ENCODE results near the gene STXBP6.

The STXBP6 gene

DNA sequence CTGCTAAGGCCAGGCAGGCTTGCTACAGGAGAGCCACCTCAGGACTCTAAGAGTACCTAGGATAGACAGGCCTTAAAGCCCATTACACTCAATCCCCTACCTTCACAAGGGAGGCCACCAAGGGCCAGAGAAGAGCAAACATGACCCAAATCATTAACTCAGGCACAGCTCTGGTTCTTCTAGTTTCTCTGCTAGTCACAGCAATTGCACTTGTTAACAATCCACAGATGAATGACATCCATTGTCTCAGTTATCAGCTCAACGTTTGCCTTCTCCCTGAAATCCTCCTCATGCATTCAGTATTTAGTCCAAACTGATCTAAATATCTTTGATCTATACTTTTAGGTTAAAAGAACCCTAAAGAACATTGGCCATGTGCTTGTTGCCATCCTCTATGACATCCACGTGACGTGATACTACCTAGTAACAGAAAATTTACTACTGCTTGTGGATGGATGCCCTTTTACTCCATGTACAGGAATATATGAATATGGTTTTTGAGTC, 164.5 kb downstream of the STXBP6 start:
- Mint-ChIP-seq H3K4me1 (no peaks in the 10 kb centered on the region), H3K27me3 (peaks cover 13 to 16% of the 10 kb centered on the region in 2 donors), H3K9me3 (peaks cover 10 to 12% of the 10 kb centered on the region in 2 donors), H3K27ac (no peak overlapping the region), H3K36me3 (no peaks in the 10 kb centered on the region), H3K4me3 (no peak overlapping the region)
- DNase-seq (no peak), ATAC-seq (replicated peaks) (no peak)

DNA sequence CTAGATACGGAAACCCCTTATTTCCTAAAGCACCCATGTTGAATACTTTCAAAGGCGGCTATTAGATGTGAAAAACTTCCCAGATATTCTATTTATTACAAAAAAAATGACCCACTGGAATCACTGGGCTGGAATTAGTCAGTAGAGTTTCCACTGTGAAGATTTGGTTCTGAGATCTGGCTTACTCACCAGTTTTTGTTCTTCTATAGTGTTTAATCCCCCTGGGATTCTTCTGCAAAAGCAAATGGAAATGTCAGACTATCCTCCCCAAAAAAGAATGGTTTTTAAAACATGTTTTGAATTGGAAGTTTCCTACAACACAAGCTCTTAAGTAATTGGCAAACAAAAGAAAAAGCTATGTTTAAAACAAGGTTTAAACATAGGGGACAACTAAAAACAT, 166.4 kb downstream of the STXBP6 start:
- H3K4me1 Mint-ChIP-seq: no peaks in the 10 kb centered on the region
- peaks cover 0 to 3% of the 10 kb centered on the region in 2 donors for H3K9me3 Mint-ChIP-seq
- no peak for DNase-seq
- H3K4me3 Mint-ChIP-seq: no peak overlapping the region
- H3K36me3 Mint-ChIP-seq: no peaks in the 10 kb centered on the region
- no peak for ATAC-seq (replicated peaks)
- peaks cover 5 to 18% of the 10 kb centered on the region in 2 donors for H3K27me3 Mint-ChIP-seq
- H3K27ac Mint-ChIP-seq: no peak overlapping the region

- Mint-ChIP-seq H3K4me3 (no peak overlapping the region), H3K9me3 (no peaks in the 10 kb centered on the region), H3K27ac (no peak overlapping the region), H3K36me3 (no peaks in the 10 kb centered on the region), H3K27me3 (peaks cover 0 to 9% of the 10 kb centered on the region in 2 donors), H3K4me1 (no peaks in the 10 kb centered on the region)
- ATAC-seq (replicated peaks) (no peak), DNase-seq (no peak)
These were observed 168.6 kb downstream of the STXBP6 start for GRCh38 chr14:24881116-24881893.

DNA sequence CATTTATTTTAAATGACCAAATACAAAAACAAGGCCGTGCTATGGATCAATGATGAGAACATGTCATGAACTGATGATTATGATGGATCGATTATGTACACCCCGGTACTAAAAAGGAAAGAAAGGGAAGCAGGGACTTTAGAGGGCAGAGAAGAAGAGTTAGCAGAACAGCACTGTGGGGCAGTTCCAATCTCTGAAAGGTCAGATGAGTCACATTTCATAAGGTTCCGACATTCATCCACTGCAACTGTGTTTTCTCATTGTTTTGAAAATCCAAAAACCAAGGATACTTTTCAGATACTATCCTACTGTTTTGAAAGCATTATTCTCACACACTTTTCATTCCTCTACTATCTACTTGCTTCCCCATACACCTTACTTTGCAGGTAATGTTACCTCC, 169.3 kb downstream of the STXBP6 start:
- DNase-seq (no peak), ATAC-seq (replicated peaks) (no peak)
- Mint-ChIP-seq H3K27ac (no peak overlapping the region), H3K27me3 (peaks cover 0 to 9% of the 10 kb centered on the region in 2 donors), H3K36me3 (no peaks in the 10 kb centered on the region), H3K4me3 (no peak overlapping the region), H3K4me1 (no peaks in the 10 kb centered on the region), H3K9me3 (no peaks in the 10 kb centered on the region)

DNA sequence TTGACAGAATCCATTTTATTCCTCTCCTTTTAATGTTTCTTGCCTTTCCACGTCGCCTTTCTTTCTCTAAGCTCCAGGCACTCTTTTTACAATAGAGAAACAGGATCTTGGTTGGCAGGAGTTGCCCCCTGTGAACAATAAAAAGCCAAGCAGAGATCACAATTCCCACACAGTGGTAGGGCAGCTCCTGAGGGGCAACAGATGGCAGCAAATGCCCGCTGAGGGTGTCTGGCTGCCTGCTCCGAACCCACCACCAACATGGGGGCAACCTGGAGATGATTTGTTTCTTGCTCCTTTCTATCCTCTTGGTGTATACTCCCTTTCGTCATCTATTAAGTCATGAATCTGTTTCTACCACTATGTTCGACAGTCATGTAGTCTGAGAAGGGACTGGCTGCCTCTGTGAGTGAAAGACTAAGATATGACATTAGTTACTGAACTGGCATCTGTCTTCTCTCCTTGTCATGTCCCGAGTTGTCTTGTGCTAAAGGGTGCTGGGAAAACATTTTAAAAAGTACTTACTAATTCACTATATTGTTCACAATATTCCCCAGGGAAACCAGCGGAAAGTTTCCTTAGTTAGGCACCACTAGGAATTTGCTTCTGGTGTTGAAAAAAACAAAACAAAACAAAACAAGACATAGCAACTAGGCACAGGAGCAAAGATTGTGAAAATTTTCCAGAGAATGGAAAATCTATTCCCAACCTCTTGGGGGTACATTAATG, 170.1 kb downstream of the STXBP6 start:
- DNase-seq: no peak
- no peaks in the 10 kb centered on the region for H3K4me1 Mint-ChIP-seq
- no peak overlapping the region for H3K27ac Mint-ChIP-seq
- no peak overlapping the region for H3K4me3 Mint-ChIP-seq
- H3K36me3 Mint-ChIP-seq: no peaks in the 10 kb centered on the region
- no peak for ATAC-seq (replicated peaks)
- H3K9me3 Mint-ChIP-seq: no peaks in the 10 kb centered on the region
- H3K27me3 Mint-ChIP-seq: peaks cover 0 to 9% of the 10 kb centered on the region in 2 donors

- Mint-ChIP-seq H3K4me1 (no peaks in the 10 kb centered on the region), H3K27ac (no peak overlapping the region), H3K4me3 (no peak overlapping the region), H3K27me3 (peaks cover 7 to 9% of the 10 kb centered on the region in 2 donors), H3K9me3 (no peaks in the 10 kb centered on the region), H3K36me3 (no peaks in the 10 kb centered on the region)
- no peak for DNase-seq
- ATAC-seq (replicated peaks): no peak
These were observed 173.0 kb downstream of the STXBP6 start for GRCh38 chr14:24876996-24877395.

DNA sequence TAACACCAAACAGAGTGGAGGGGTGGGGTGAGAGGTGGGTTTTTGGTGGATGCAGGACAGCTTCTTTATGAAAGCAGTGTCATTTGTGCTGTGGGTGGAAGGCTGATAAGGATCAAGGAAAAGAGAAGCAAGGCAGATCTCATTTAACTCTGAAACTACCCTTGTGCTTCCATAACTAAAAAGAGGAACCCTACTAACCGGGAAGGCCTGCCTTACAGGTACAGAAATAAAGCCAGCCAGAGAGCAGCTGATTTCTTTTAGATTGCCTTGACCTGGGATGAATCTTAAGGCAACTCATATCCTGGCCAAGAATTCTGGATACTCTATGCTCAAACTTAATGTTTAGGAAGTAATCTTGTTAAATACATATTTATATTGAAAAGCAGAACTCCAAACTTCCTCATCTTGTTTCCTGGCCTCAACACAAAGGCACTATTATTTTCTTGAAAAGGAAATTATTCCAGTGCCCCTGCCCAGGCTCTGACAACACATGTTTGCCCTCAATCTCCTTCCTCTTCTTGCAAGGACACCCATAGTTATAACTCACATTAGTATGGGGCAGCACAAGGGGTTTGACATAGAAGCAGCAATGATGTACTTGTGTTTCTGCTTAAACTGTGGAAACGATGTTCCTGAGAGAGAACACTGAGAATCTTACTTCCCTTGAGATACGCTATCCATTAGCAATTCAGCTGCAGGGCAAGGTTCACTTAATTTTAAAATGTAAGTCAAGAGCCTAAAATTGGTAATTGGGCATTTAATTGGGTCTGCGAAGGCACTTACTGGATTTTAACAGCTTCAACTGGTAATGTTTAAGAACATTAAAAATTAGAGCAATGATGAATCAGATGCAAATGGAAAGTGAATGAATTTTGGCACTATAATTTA, 173.7 kb downstream of the STXBP6 start:
- no peaks in the 10 kb centered on the region for H3K4me1 Mint-ChIP-seq
- peaks cover 7 to 9% of the 10 kb centered on the region in 2 donors for H3K27me3 Mint-ChIP-seq
- H3K9me3 Mint-ChIP-seq: no peaks in the 10 kb centered on the region
- no peaks in the 10 kb centered on the region for H3K36me3 Mint-ChIP-seq
- DNase-seq: no peak
- no peak for ATAC-seq (replicated peaks)
- H3K27ac Mint-ChIP-seq: no peak overlapping the region
- H3K4me3 Mint-ChIP-seq: no peak overlapping the region

DNA sequence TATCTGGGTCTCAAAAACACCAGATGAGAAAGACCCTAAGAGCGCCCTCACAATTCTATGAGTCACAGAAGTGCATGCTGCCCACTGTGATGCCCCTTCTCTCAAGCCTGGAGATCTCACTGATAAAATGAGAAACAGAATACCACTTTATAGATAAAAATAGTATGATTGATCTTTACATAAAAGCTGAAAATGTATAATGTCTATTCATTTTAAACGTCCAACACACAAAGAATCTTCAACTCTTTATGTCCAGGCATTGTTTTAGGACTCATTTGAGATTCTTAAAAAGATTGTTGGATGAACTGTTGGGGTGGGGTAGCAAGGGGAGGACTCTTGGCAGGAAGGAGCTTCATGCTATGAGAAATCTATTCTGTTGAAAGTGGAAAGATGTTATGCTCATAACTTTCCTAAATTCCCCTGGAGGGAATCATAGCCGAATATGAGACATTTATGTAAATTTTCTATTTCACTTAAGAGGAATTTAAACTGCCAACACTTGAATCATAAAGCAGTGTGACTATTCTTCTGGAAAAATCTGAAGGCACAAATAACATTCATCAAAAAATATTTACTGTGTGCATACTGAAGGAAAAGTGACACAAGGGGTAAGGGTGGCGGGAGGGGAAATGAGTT, 174.6 kb downstream of the STXBP6 start:
- Mint-ChIP-seq H3K4me3 (no peak overlapping the region), H3K36me3 (no peaks in the 10 kb centered on the region), H3K9me3 (no peaks in the 10 kb centered on the region), H3K4me1 (no peaks in the 10 kb centered on the region), H3K27me3 (peaks cover 7 to 9% of the 10 kb centered on the region in 2 donors), H3K27ac (no peak overlapping the region)
- DNase-seq (no peak), ATAC-seq (replicated peaks) (no peak)

DNA sequence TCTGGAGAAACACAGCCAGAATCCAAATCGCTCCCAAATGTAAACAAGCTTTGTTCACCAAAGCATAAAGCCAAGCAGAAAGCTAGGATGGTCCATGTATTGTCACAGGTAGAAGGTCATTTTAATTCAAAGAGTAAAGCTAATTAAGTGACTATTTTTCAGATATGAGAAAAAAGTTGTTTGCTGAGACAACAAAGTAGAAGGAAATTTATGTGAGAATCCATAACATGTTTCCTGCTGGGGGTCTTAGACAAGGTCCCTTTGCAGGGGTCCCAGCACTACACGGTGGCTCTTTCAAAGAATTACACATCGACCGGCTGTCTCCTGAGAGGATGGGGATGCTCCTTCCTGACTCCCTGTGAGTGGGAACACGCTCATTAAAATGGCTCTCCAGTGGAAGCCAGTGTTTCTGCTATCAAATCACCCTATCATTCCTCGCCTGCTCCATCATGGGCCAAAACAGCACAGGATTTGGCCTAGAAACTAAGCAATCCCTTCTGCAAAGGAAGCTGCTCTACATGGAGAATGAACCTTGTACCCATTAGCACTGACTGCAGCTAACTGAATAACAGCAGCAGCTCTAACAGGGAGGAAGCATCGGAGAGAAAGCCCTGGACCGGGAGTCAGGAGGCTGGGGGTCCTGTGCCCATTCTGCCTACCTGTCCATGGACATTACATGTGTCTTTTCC, 175.3 kb downstream of the STXBP6 start:
- Mint-ChIP-seq H3K36me3 (no peaks in the 10 kb centered on the region), H3K27me3 (peaks cover 6 to 7% of the 10 kb centered on the region in 2 donors), H3K9me3 (no peaks in the 10 kb centered on the region), H3K4me3 (no peak overlapping the region), H3K27ac (no peak overlapping the region), H3K4me1 (no peaks in the 10 kb centered on the region)
- no peak for ATAC-seq (replicated peaks)
- DNase-seq: no peak

DNA sequence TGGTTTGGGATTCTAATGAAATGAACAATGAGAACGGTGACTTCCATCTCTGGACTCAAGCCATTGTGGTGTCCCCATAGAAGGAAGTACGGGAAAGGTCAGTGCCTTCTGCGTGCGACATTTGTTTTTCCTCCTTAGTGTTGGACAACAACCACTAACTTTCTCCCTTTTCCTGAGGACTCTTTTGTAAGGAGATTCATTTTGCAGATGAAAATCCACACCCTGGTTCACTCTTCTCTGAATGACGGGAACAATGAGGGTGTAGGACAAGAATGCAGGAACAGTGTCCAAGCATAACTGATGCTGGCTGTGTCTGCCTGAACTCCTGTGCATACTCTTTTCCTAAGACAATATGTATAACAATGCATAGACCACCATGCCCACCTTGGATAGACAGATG, 176.4 kb downstream of the STXBP6 start:
- Mint-ChIP-seq H3K27ac (no peak overlapping the region), H3K4me3 (no peak overlapping the region), H3K4me1 (no peaks in the 10 kb centered on the region), H3K9me3 (no peaks in the 10 kb centered on the region), H3K27me3 (peaks cover 4 to 7% of the 10 kb centered on the region in 2 donors), H3K36me3 (no peaks in the 10 kb centered on the region)
- ATAC-seq (replicated peaks) (no peak), DNase-seq (no peak)

- DNase-seq: no peak
- Mint-ChIP-seq H3K27ac (no peak overlapping the region), H3K4me3 (no peak overlapping the region), H3K4me1 (no peaks in the 10 kb centered on the region), H3K9me3 (no peaks in the 10 kb centered on the region), H3K36me3 (no peaks in the 10 kb centered on the region), H3K27me3 (peaks cover 4 to 7% of the 10 kb centered on the region in 2 donors)
- ATAC-seq (replicated peaks): no peak
These were observed 178.8 kb downstream of the STXBP6 start for GRCh38 chr14:24870949-24871701.

GRCh38 chr14:24868389-24868788, 181.6 kb downstream of the STXBP6 start:
- DNase-seq (no peak), ATAC-seq (replicated peaks) (no peak)
- H3K4me3 Mint-ChIP-seq: no peak overlapping the region
- peaks cover 0 to 3% of the 10 kb centered on the region in 2 donors for H3K4me1 Mint-ChIP-seq
- H3K36me3 Mint-ChIP-seq: no peaks in the 10 kb centered on the region
- peaks cover 4 to 5% of the 10 kb centered on the region in 2 donors for H3K27me3 Mint-ChIP-seq
- H3K9me3 Mint-ChIP-seq: no peaks in the 10 kb centered on the region
- H3K27ac Mint-ChIP-seq: no peak overlapping the region
